GM13976 (cell line): ENCODE data around the gene CXCL9.
"Not testable (repeated sequence)": the region's sequence is repeated elsewhere in the genome, so short reads cannot be mapped to it uniquely, and the experiment has no call there.

Experiments used
- DNase-seq: peaks from one replicate; pipeline ENCODE4 v3.0.0; 2012; ENCODE audit warnings: low spot score
- CTCF ChIP-seq: IDR thresholded peaks from 2 replicates; pipeline ENCODE4 v1.5.1; 2012; ENCODE audit warnings: borderline replicate concordance, mild to moderate bottlenecking; ENCODE audit not compliant: insufficient read depth; ENCODE audit errors: extremely low read depth, missing control alignments, control extremely low read depth
- in situ Hi-C: fragments of 300-500 bp; cut with MboI; formaldehyde crosslinking; loops from one replicate; pipeline ENCODE4 v1.12.0; 2022; ENCODE audit warnings: low sequenced_read_pairs, mixed read lengths, inconsistent platforms; ENCODE audit not compliant: unreplicated experiment

The CXCL9 gene

GRCh38 chr4:76002176-76002575, 5.1 kb downstream of the CXCL9 start:
- DNase-seq: no peak
- in situ Hi-C loops: loop anchor here (5.0 kb wide), 1 partner anchor 65 kb away; no protein-coding TSS in a partner anchor
- no peak for TF ChIP-seq CTCF

DNA sequence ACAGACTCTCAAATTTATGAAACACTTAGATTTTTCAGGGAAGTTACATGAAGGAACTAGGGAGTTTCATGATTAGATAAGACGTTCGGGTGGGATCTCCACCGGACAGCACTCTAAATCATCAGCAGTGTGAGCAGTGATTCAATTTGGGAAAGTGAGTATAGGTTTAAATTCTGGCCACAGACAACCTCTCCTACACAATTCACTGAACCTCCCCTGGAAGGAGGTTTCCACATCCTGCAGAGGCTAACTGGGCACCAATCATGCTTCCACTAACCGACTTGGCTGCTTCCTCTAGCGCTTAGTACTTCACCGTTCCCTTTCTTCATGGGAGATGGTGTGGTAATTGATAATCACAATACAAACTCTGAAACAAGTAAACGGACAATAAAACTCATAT, 5.6 kb downstream of the CXCL9 start:
- DNase-seq: no peak

DNA sequence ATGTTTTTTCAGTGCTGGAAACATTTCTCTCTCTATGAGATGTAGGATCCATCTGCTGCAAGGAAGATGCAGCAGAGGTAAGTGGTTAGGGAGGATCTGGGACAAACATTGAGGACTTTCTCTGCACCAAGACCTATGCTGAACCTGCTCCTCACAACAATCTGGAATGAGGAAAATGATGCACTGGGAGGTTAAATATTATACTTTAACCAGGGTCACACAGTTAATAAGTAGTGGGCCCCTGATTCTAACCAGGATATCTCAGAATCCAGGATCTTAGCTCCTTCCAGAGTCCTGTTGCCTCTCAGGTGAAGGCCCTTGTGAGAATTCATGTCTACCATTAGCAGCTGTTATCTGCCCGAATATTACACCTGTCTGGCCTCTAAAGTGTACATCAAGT, 7.0 kb downstream of the CXCL9 start:
- no peak for DNase-seq
- in situ Hi-C loops: loop anchor here (5.0 kb wide), 1 partner anchor 67 kb away; no protein-coding TSS in a partner anchor

More for the DNA sequence above, 5.6 kb downstream of the CXCL9 start:
- in situ Hi-C loops: loop anchor here (5.0 kb wide), 1 partner anchor 66 kb away; no protein-coding TSS in a partner anchor
- TF ChIP-seq CTCF: no peak

DNA sequence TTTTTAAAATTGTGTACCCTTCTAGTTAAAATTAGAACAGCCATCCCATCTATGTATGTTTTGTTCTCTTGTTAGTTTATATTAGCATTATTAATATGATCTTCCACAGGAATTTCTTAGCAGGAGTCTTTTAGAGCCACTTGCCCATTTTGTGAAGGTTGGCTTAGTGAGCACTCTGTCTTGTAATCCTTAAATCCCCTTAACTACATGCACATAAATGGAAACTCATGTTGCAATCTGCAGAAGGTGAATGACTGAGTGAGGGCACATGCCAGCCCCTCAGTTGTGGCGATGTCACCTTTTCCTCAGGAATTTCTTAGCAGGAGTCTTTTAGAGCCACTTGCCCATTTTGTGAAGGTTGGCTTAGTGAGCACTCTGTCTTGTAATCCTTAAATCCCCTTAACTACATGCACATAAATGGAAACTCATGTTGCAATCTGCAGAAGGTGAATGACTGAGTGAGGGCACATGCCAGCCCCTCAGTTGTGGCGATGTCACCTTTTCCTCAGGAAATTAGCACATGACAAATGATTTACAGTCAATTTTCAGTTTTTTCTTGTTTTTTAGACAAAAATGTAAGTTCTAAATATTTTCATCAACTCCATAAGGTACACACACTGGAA, 8.7 kb downstream of the CXCL9 start:
- DNase-seq, in situ Hi-C loops: not testable (repeated sequence)

More for the DNA sequence above, 7.0 kb downstream of the CXCL9 start:
- no peak for TF ChIP-seq CTCF

GRCh38 chr4:75997946-75998345, 9.4 kb downstream of the CXCL9 start:
- in situ Hi-C loops: no loop called here
- DNase-seq: no peak

DNA sequence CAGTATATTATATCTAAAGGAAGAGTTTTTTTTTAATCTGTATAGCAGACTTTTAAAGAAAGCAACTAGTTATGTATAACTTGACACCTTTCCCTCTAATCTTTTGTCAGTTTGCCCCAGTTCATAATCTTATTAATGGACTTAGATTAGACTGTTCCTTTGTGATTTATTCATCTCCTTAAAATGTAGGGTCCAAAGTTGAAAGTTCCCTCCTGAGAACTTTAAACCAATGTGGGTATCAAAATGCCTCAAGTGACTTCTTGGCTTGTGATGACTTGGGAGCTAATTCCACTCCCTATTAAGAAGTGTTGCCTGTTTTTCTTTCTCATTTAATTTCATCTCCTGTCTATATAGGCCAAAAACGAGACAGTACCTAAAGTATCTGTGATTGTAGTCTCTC, 10.2 kb downstream of the CXCL9 start:
- no peak for TF ChIP-seq CTCF
- no peak for DNase-seq
- in situ Hi-C loops: no loop called here

More at GRCh38 chr4:75997946-75998345, 9.4 kb downstream of the CXCL9 start:
- TF ChIP-seq CTCF: no peak

- in situ Hi-C loops: no loop called here
- peak; percentile 52 for DNase-seq
- peak; percentile 53 for TF ChIP-seq CTCF
These were observed 11.6 kb downstream of the CXCL9 start for GRCh38 chr4:75995727-75996126.
